DOHH2 (cell line): ENCODE data around the gene PER1.

Source experiments
- H3F3A ChIP-seq: fragments of 200-600 bp; sonication (generic), shearing (Covaris generic); 2 replicates; pipeline ENCODE4 v1.6.0; 2016; ENCODE audit warnings: antibody characterized with exemption, mild to moderate bottlenecking; ENCODE audit not compliant: control insufficient read depth, insufficient read depth
- H3K27ac ChIP-seq: fragments of 200-600 bp; sonication (generic); 2 replicates; pipeline ENCODE4 v1.5.1; 2014; ENCODE audit warnings: low read depth, mild to moderate bottlenecking, low read length, moderate library complexity
- H3K27me3 ChIP-seq: fragments of 200-600 bp; sonication (generic); 2 replicates; pipeline ENCODE4 v1.6.1; 2014; ENCODE audit warnings: mild to moderate bottlenecking, low read length, mixed read lengths; ENCODE audit not compliant: control insufficient read depth
- H3K36me3 ChIP-seq: fragments of 200-600 bp; sonication (generic); 2 replicates; pipeline ENCODE4 v1.6.1; 2014; ENCODE audit warnings: mild to moderate bottlenecking, low read length, moderate library complexity, mixed read lengths; ENCODE audit not compliant: control insufficient read depth
- H3K4me1 ChIP-seq: fragments of 200-600 bp; sonication (generic); 2 replicates; pipeline ENCODE4 v1.6.1; 2014; ENCODE audit warnings: mild to moderate bottlenecking, low read length, mixed read lengths; ENCODE audit not compliant: control insufficient read depth
- H3K4me2 ChIP-seq: fragments of 200-600 bp; sonication (generic); 2 replicates; pipeline ENCODE4 v1.6.0; 2014; ENCODE audit warnings: mild to moderate bottlenecking, low read length, moderate library complexity
- H3K4me3 ChIP-seq: fragments of 200-600 bp; sonication (generic); 2 replicates; pipeline ENCODE4 v1.5.1; 2014; ENCODE audit warnings: mild to moderate bottlenecking, low read length, mixed read lengths
- H3K79me2 ChIP-seq: fragments of 200-600 bp; sonication (generic); 2 replicates; pipeline ENCODE4 v1.6.1; 2014; ENCODE audit warnings: mild to moderate bottlenecking, low read length, mixed read lengths; ENCODE audit not compliant: control insufficient read depth
- H3K9me2 ChIP-seq: fragments of 200-600 bp; sonication (generic); replicated peaks from 2 replicates; pipeline ENCODE4 v1.6.1; 2014; ENCODE audit warnings: mild to moderate bottlenecking, low read length, mixed read lengths; ENCODE audit not compliant: control insufficient read depth
- H3K9me3 ChIP-seq: fragments of 200-600 bp; sonication (generic); 2 replicates; pipeline ENCODE4 v1.6.1; 2014; ENCODE audit warnings: antibody characterized with exemption, low read length, mixed read lengths; ENCODE audit not compliant: control insufficient read depth, insufficient read depth
- H4K20me1 ChIP-seq: fragments of 200-600 bp; sonication (generic); 2 replicates; pipeline ENCODE4 v1.6.0; 2014; ENCODE audit warnings: low read depth, mild to moderate bottlenecking, antibody characterized with exemption, low read length, moderate library complexity; ENCODE audit not compliant: control insufficient read depth, insufficient read depth
- EZH2phosphoT487 ChIP-seq: fragments of 200-600 bp; sonication (generic); IDR thresholded peaks from 2 replicates; pipeline ENCODE4 v1.6.1; 2017; ENCODE audit warnings: borderline replicate concordance, mild to moderate bottlenecking, antibody characterized with exemption, low read length, moderate library complexity, mixed read lengths
- TF ChIP-seq, protein P1 (sequence below): fragments of 200-600 bp; sonication (generic); IDR thresholded peaks from one replicate; pipeline ENCODE4 v1.5.1; 2014; ENCODE audit warnings: antibody characterized with exemption, mild to moderate bottlenecking, low read depth, low read length; ENCODE audit not compliant: poor library complexity, severe bottlenecking

Gene PER1

DNA sequence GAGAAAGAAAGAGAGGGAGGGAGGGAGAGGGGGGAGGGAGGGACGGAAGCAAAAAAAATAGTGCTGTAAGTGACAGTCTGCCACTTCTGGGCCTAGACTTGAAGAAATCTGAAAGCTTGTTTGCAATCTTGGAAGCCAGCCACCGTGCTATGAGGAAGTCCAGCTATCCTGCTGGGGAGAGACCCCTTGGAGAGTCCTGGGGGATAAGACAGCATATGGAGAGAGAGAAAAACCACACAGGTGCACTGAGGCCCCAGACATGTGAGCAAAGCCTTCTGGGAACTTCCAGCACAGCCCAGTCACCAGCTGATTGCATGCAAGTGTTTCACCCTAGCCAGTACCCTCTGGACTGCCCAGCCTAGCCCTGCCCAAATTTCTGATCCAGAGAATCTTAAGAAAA, 52.1 kb downstream of the PER1 start:
- H4K20me1 ChIP-seq = no peaks in the 10 kb centered on the region
- H3K79me2 ChIP-seq = no peaks in the 10 kb centered on the region
- H3K4me2 ChIP-seq = peak overlapping the region; percentile 39; the same call in 1 of the 2 replicates
- no peaks in the 10 kb centered on the region for H3K9me2 ChIP-seq
- H3F3A ChIP-seq = no peaks in the 10 kb centered on the region
- H3K27ac ChIP-seq = no peak overlapping the region
- TF ChIP-seq, protein P1, sequence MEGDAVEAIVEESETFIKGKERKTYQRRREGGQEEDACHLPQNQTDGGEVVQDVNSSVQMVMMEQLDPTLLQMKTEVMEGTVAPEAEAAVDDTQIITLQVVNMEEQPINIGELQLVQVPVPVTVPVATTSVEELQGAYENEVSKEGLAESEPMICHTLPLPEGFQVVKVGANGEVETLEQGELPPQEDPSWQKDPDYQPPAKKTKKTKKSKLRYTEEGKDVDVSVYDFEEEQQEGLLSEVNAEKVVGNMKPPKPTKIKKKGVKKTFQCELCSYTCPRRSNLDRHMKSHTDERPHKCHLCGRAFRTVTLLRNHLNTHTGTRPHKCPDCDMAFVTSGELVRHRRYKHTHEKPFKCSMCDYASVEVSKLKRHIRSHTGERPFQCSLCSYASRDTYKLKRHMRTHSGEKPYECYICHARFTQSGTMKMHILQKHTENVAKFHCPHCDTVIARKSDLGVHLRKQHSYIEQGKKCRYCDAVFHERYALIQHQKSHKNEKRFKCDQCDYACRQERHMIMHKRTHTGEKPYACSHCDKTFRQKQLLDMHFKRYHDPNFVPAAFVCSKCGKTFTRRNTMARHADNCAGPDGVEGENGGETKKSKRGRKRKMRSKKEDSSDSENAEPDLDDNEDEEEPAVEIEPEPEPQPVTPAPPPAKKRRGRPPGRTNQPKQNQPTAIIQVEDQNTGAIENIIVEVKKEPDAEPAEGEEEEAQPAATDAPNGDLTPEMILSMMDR = no peak
- TF ChIP-seq EZH2phosphoT487 = no peak
- no peaks in the 10 kb centered on the region for H3K36me3 ChIP-seq
- no peaks in the 10 kb centered on the region for H3K9me3 ChIP-seq
- H3K4me3 ChIP-seq = no peak overlapping the region
- peaks cover 9% of the 10 kb centered on the region for H3K27me3 ChIP-seq
- H3K4me1 ChIP-seq = peaks cover 19% of the 10 kb centered on the region

- peaks cover 17% of the 10 kb centered on the region for H3K4me1 ChIP-seq
- H3K4me3 ChIP-seq = no peak overlapping the region
- H3K9me2 ChIP-seq = no peaks in the 10 kb centered on the region
- H3K9me3 ChIP-seq = no peaks in the 10 kb centered on the region
- H3K27ac ChIP-seq = no peak overlapping the region
- TF ChIP-seq EZH2phosphoT487 = no peak
- TF ChIP-seq, protein P1 = no peak
- H3F3A ChIP-seq = no peaks in the 10 kb centered on the region
- H3K4me2 ChIP-seq = no peak overlapping the region
- H3K79me2 ChIP-seq = no peaks in the 10 kb centered on the region
- H4K20me1 ChIP-seq = no peaks in the 10 kb centered on the region
- no peaks in the 10 kb centered on the region for H3K36me3 ChIP-seq
- H3K27me3 ChIP-seq = peaks cover 27% of the 10 kb centered on the region
Measured at GRCh38 chr17:8096541-8096940, 55.7 kb downstream of the PER1 start.

DNA sequence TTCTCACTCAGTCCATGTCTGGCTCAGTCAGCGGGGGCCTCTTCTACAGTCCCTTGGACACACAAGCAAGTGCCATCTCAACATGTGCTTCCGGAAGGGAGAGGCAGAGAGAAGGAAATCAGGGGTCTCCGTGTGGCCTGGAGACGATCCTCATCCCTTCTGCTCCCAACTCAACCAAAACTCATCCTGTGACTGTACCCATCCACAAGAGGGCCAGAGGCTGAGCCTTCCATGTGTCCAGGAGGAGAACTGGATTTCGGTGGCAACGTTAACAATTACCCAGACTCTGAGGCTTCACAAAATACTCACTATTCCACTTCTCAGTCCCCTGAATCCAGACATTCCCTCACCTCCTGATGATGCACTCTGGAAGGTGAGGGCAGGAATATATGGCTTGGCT, 56.8 kb downstream of the PER1 start:
- Histone ChIP-seq H3K79me2 (no peaks in the 10 kb centered on the region), H3K4me1 (peaks cover 22% of the 10 kb centered on the region)

More for the DNA sequence above, 56.8 kb downstream of the PER1 start:
- Histone ChIP-seq H3F3A (no peaks in the 10 kb centered on the region), H3K9me3 (no peaks in the 10 kb centered on the region), H3K36me3 (no peaks in the 10 kb centered on the region), H3K4me3 (no peak overlapping the region), H3K27me3 (peaks cover 33% of the 10 kb centered on the region), H4K20me1 (no peaks in the 10 kb centered on the region), H3K27ac (no peak overlapping the region), H3K4me2 (no peak overlapping the region), H3K9me2 (no peaks in the 10 kb centered on the region)
- TF ChIP-seq, protein P1 = no peak
- no peak for TF ChIP-seq EZH2phosphoT487
